IPS-20b (cell line): ENCODE results near the gene MCOLN3.

Experiments
- H3K27ac ChIP-seq: one replicate; pipeline ENCODE4 v1.5.1; 2013; ENCODE audit warnings: low read length
- H3K27me3 ChIP-seq: 2 replicates; pipeline ENCODE4 v1.6.1; 2013; ENCODE audit warnings: mild to moderate bottlenecking, low read length, inconsistent platforms; ENCODE audit not compliant: insufficient read depth
- H3K36me3 ChIP-seq: 2 replicates; pipeline ENCODE4 v1.6.1; 2013; ENCODE audit warnings: low read depth, mild to moderate bottlenecking, inconsistent platforms, low read length, moderate library complexity; ENCODE audit not compliant: insufficient read depth
- H3K4me1 ChIP-seq: 2 replicates; pipeline ENCODE4 v1.6.1; 2013; ENCODE audit warnings: mild to moderate bottlenecking, control low read depth, inconsistent platforms, low read length, moderate library complexity; ENCODE audit not compliant: insufficient read depth
- H3K4me3 ChIP-seq: 2 replicates; pipeline ENCODE4 v1.5.1; 2013; ENCODE audit warnings: mild to moderate bottlenecking, low read length, inconsistent platforms
- H3K9ac ChIP-seq: 2 replicates; pipeline ENCODE4 v1.6.1; 2013; ENCODE audit warnings: low read depth, mild to moderate bottlenecking, inconsistent platforms, low read length, moderate library complexity
- H3K9me3 ChIP-seq: 2 replicates; pipeline ENCODE4 v1.6.1; 2013; ENCODE audit warnings: mild to moderate bottlenecking, low read depth, low read length, inconsistent platforms; ENCODE audit not compliant: insufficient read depth

Gene MCOLN3

GRCh38 chr1:84982395-84982794 lies 65.9 kb downstream of the MCOLN3 start:
- no peaks in the 10 kb centered on the region for H3K9me3 ChIP-seq
- H3K4me3 ChIP-seq = no peak overlapping the region
- no peak overlapping the region for H3K9ac ChIP-seq
- H3K27me3 ChIP-seq = no peaks in the 10 kb centered on the region
- H3K4me1 ChIP-seq = no peaks in the 10 kb centered on the region
- H3K27ac ChIP-seq = no peak overlapping the region
- no peaks in the 10 kb centered on the region for H3K36me3 ChIP-seq

DNA sequence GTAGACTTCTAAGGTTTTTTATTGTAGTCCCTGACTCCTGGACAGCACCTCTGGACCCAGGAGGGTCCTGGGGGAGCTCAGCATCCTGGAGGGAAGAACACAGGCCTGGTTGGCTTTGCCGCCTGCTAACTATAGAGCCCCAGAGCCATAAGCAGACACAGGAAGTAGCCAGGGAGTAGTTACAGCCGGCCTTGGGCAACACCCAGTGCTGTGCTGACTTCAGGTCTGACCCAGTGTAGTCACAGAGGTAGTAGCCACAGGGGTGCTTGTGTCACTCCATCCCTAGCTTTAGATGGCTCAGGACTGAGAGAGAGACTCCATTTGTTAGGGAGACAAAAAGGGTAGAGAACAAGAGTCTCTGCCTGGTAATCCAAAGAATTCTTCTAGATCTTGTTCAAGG lies 73.3 kb downstream of the MCOLN3 start:
- Histone ChIP-seq H3K36me3 (no peaks in the 10 kb centered on the region), H3K4me1 (no peaks in the 10 kb centered on the region), H3K9me3 (no peaks in the 10 kb centered on the region), H3K27me3 (no peaks in the 10 kb centered on the region), H3K27ac (no peak overlapping the region), H3K9ac (no peak overlapping the region), H3K4me3 (no peak overlapping the region)

GRCh38 chr1:84973498-84974334 lies 74.6 kb downstream of the MCOLN3 start:
- no peaks in the 10 kb centered on the region for H3K4me1 ChIP-seq
- no peak overlapping the region for H3K27ac ChIP-seq
- H3K4me3 ChIP-seq = no peak overlapping the region
- no peaks in the 10 kb centered on the region for H3K36me3 ChIP-seq
- H3K9ac ChIP-seq = no peak overlapping the region
- no peaks in the 10 kb centered on the region for H3K27me3 ChIP-seq
- H3K9me3 ChIP-seq = no peaks in the 10 kb centered on the region

DNA sequence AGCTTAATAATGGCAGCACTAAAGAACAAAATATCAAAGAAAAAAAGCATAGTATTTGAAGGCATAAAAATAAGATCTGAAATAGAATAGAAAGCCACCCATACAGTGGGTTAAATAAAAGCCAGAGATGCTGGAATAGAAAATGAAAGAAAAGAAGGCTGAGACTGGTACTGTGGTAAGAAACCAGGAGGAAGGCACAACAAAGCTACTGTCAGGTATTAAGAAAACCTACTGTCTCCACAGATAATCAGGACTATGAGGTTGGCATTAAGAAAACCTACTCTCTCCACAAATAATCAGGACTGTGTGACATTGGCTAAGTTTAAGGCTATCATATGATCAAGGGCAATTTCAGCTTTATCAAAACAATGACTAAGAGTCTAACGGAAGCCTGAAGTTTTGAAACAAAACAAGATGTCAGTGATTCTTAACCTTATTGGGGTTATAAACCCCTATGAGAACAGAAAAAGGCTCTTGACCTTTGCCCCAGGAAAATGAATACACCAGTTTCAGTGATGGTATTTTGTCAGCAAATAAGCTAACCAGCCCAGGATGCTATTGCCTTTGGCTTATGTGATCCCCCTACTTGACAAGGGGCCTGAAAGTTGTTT lies 75.8 kb downstream of the MCOLN3 start:
- H3K9ac ChIP-seq = no peak overlapping the region
- H3K27me3 ChIP-seq = no peaks in the 10 kb centered on the region
- H3K4me1 ChIP-seq = no peaks in the 10 kb centered on the region
- no peak overlapping the region for H3K27ac ChIP-seq
- no peaks in the 10 kb centered on the region for H3K9me3 ChIP-seq
- H3K4me3 ChIP-seq = no peak overlapping the region
- H3K36me3 ChIP-seq = no peaks in the 10 kb centered on the region

DNA sequence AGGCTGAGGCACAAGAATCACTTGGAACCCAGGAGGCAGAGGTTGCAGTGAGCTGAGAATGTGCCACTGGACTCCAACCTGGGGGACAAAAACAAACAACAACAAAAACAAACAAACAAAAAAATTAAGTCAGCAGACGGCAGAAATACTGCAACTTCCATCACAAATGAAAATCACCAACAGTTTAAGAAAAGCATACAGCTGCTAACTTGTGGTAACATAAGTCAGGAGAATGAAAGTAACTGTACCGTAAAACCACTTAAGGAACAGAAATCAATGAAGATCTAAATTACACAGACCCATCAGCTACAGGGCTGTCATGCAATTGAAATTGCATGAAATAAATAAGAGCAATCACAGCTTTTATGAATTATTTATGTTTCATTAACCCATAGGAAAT lies 76.3 kb downstream of the MCOLN3 start:
- Histone ChIP-seq H3K4me1 (no peaks in the 10 kb centered on the region), H3K9me3 (no peaks in the 10 kb centered on the region), H3K36me3 (no peaks in the 10 kb centered on the region), H3K27me3 (no peaks in the 10 kb centered on the region), H3K9ac (no peak overlapping the region), H3K27ac (no peak overlapping the region), H3K4me3 (no peak overlapping the region)

DNA sequence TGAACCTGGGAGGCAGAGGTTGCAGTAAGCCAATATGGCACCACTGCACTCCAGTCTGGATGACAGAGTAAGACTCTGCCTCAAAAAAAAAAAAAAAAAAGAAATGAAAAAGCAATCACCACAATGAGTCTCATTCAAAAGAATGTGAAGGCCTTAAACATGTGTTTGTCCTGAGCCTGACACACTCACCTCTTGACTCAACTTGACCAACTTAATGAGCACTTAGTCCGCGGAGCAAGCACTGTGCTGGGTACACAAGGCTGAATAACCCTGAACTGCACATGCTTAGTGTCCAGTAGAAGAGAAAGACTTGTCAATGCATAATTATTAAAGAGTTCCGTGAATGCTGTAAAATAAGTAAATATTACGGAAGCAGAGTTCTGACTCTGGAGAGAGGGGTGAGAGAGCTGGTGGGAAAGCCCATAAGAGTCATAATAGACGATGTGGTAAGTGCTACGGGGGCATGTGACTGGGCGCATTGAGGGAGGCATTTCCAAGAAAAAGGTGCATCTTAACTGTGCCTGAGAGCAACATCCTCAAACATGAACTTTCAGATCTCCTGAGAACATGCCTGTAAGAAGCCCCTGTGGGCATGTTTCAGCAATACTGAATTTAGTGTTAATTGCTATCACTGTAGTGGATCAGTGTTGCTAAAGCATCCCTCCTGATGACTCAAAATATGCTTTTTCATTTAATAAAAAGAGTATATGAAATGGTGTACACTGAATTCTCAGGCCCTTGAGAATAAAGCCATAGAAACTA lies 78.6 kb downstream of the MCOLN3 start:
- Histone ChIP-seq H3K4me1 (no peaks in the 10 kb centered on the region), H3K27ac (no peak overlapping the region)

DNA sequence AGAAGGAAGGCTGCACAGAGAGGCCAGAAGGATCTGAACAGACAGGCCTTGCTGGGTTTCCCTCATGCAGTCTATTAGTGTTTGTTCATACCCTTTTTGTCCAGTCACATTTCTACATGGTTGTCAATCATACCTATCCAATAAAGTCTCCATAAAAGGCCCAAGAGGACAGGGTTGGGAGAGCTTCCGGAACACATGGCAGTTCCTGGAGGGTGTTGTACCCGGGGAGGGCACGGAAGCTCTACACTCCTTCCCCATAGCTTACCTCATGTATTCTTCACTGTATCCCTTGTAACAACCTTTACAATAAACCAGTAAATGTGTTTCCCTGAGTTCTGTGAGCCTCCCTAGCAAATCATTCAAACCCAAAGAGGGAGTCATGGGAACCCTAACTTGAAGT lies 79.4 kb downstream of the MCOLN3 start:
- Histone ChIP-seq H3K4me3 (no peak overlapping the region), H3K4me1 (no peaks in the 10 kb centered on the region), H3K27me3 (no peaks in the 10 kb centered on the region), H3K9me3 (no peaks in the 10 kb centered on the region; the same call in 1 of the 2 replicates), H3K36me3 (no peaks in the 10 kb centered on the region), H3K27ac (no peak overlapping the region), H3K9ac (no peak overlapping the region)

More for the DNA sequence above, 78.6 kb downstream of the MCOLN3 start:
- Histone ChIP-seq H3K9ac (no peak overlapping the region), H3K9me3 (no peaks in the 10 kb centered on the region; the same call in 1 of the 2 replicates), H3K27me3 (no peaks in the 10 kb centered on the region), H3K4me3 (no peak overlapping the region), H3K36me3 (no peaks in the 10 kb centered on the region)

DNA sequence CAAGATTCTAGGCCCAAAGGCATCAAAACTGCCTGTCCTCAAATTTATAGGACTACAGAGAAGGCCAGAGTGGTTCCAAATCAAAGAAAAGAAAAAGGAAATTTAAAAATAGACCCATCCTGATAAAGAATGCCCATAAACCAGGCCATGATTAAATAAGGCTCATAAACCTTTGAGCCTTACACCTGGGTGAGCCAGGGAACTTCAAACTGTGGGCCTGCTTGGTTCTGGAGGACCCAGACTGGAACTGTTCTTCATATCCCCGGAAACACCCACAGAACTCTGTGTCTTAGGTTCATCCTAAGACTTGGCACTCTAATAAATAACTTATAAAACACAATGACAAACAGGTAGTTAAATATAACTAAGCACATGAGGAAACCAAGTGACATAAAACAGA lies 80.2 kb downstream of the MCOLN3 start:
- H3K27ac ChIP-seq = no peak overlapping the region
- no peak overlapping the region for H3K4me3 ChIP-seq
- H3K4me1 ChIP-seq = no peaks in the 10 kb centered on the region
- no peaks in the 10 kb centered on the region for H3K27me3 ChIP-seq
- no peaks in the 10 kb centered on the region; the same call in 1 of the 2 replicates for H3K9me3 ChIP-seq
- no peaks in the 10 kb centered on the region for H3K36me3 ChIP-seq
- H3K9ac ChIP-seq = no peak overlapping the region
